K562 (cell line): Measurements from ENCODE around the gene DLGAP5. TPM values are rescaled to one million over a fixed set of nuclear protein-coding genes. Genes with fewer than 3 reads are reported as not detected.
A peak's percentile ranks its signal among the peaks of the same experiment; 100 is the strongest.

Experiments used
- ARNT ChIP-seq, 2 experiments: fragments of 450-650 bp; IDR thresholded peaks; 2 replicates each; pipeline ENCODE4 v1.6.1; 2016; ENCODE audit warnings: mild to moderate bottlenecking in 1 of 2
- BRD9 ChIP-seq: fragments of 450-650 bp; IDR thresholded peaks from 2 replicates; pipeline ENCODE4 v1.6.1; 2018; ENCODE audit warnings: low read depth; ENCODE audit not compliant: partially characterized antibody
- KLF1 ChIP-seq: fragments of 450-650 bp; IDR thresholded peaks from 2 replicates; pipeline ENCODE4 v1.6.1; 2016; ENCODE audit warnings: missing genetic modification characterization, missing compliant biosample characterization
- MAZ ChIP-seq, 2 experiments: fragments of 450-650 bp in 1 of 2; sonication (generic) in 1 of 2; formaldehyde crosslinking; IDR thresholded peaks in 1 of 2; conservative IDR thresholded peaks in 1 of 2; 2 replicates each; pipeline versions ENCODE4 v1.4.0 to v1.5.0; 2020; ENCODE audit warnings: mild to moderate bottlenecking in 1 of 2, missing genetic modification reagents in 1 of 2
- MYBL2 ChIP-seq, 2 experiments: fragments of 450-650 bp in 1 of 2; sonication (generic) in 1 of 2; formaldehyde crosslinking in 1 of 2; IDR thresholded peaks; 2 replicates each; pipeline versions ENCODE4 v1.6.1 to v1.8.1; 2017 to 2022; ENCODE audit warnings: borderline replicate concordance in 1 of 2, inconsistent platforms in 1 of 2, low read depth in 1 of 2, mild to moderate bottlenecking in 1 of 2, missing genetic modification reagents in 1 of 2, moderate library complexity in 1 of 2
- MYC ChIP-seq, 2 experiments: fragments of 250-450 bp in 1 of 2; sonication (Bioruptor Pico) in 1 of 2; IDR thresholded peaks; 2 replicates each; pipeline versions ENCODE4 v1.5.1 to v1.6.1; 2012 to 2021; ENCODE audit warnings: low read depth in 2 of 2, borderline replicate concordance in 1 of 2, improper control_type of control experiment in 1 of 2, low read length in 1 of 2, mild to moderate bottlenecking in 1 of 2, moderate library complexity in 1 of 2
- NFE2 ChIP-seq: IDR thresholded peaks from 2 replicates; pipeline ENCODE4 v1.6.1; 2014; ENCODE audit warnings: antibody characterized with exemption, low read depth
- RBBP5 ChIP-seq: fragments of 200-600 bp; sonication (generic); IDR thresholded peaks from 2 replicates; pipeline ENCODE4 v1.6.1; 2012; ENCODE audit warnings: borderline replicate concordance, mild to moderate bottlenecking, low read length, control low read depth, inconsistent platforms; ENCODE audit not compliant: insufficient read depth, poor library complexity, severe bottlenecking
- RCOR1 ChIP-seq, 2 experiments: IDR thresholded peaks; 2 replicates each; pipeline ENCODE4 v1.6.1; 2012; ENCODE audit warnings: low read depth in 2 of 2, low read length in 2 of 2, borderline replicate concordance in 1 of 2, improper control_type of control experiment in 1 of 2
- SOX6 ChIP-seq: fragments of 450-650 bp; IDR thresholded peaks from 2 replicates; pipeline ENCODE4 v1.6.1; 2014; ENCODE audit warnings: mild to moderate bottlenecking
- TBL1XR1 ChIP-seq, 2 experiments: IDR thresholded peaks; 2 replicates each; pipeline ENCODE4 v1.6.1; 2012; ENCODE audit warnings: improper control_type of control experiment in 2 of 2, low read length in 2 of 2, mild to moderate bottlenecking in 1 of 2
- TEAD2 ChIP-seq: fragments of 450-650 bp; IDR thresholded peaks from 2 replicates; pipeline ENCODE4 v1.6.1; 2016; ENCODE audit warnings: missing genetic modification characterization, control low read depth, missing compliant biosample characterization
- ZNF146 ChIP-seq: IDR thresholded peaks from one replicate; pipeline ENCODE4 v1.6.1; 2018; ENCODE audit warnings: missing compliant biosample characterization; ENCODE audit not compliant: unreplicated experiment
- ZNF589 ChIP-seq: fragments of 200-800 bp; sonication (Bioruptor generic); IDR thresholded peaks from 2 replicates; pipeline ENCODE4 v1.6.1; 2016; ENCODE audit warnings: low read depth, missing genetic modification characterization, missing compliant biosample characterization
- ZNF644 ChIP-seq: fragments of 200-800 bp; sonication (Bioruptor generic); IDR thresholded peaks from 2 replicates; pipeline ENCODE4 v1.6.1; 2016; ENCODE audit warnings: low read depth, missing genetic modification characterization, missing compliant biosample characterization
- ZNF766 ChIP-seq: fragments of 200-800 bp; sonication (Bioruptor generic); conservative IDR thresholded peaks from 2 replicates; pipeline ENCODE4 v1.6.1; 2016; ENCODE audit warnings: missing genetic modification characterization, missing compliant biosample characterization
- polyA plus RNA-seq, 8 experiments: library from polyadenylated mRNA; depleted of rRNA in 4 of 8; stranded (reverse) in 5 of 8; unstranded in 3 of 8; fragments of >200 nt; fragmentation: Nextera tagmentation in 2 of 8; fragmentation: Illumina TruSeq in 1 of 8; extraction: Ambion mirVana in 2 of 8; extraction: Trizol in 1 of 8; gene quantifications; 2 replicates each; pipeline versions ENCODE4 v1.2.1 to v1.2.3, GENCODE V29; 2011 to 2014; ENCODE audit warnings: inconsistent platforms in 1 of 8, missing spikeins in 1 of 8
- total RNA-seq, 7 experiments: library from RNA; depleted of rRNA in 6 of 7; stranded (reverse); fragments of >200 nt in 6 of 7; fragmentation: Illumina TruSeq in 2 of 7; extraction: Trizol in 2 of 7; gene quantifications; 2 replicates each; pipeline versions ENCODE4 v1.2.1 to v1.2.3, GENCODE V29; 2011 to 2021; ENCODE audit warnings: low replicate concordance in 1 of 7
- TF ChIP-seq, protein P1 (sequence below): sonication (generic); formaldehyde crosslinking; IDR thresholded peaks from 2 replicates; pipeline ENCODE4 v1.9.0; 2022; ENCODE audit warnings: mild to moderate bottlenecking, missing genetic modification reagents
- TF ChIP-seq, protein P2 (sequence below): fragments of 450-650 bp; IDR thresholded peaks from 2 replicates; pipeline ENCODE4 v1.6.1; 2016; ENCODE audit warnings: borderline replicate concordance
- TF ChIP-seq, protein P3 (sequence below): sonication (generic); formaldehyde crosslinking; IDR thresholded peaks from 2 replicates; pipeline ENCODE4 v1.8.1; 2023; ENCODE audit warnings: mild to moderate bottlenecking, missing genetic modification reagents
- TF ChIP-seq, protein P4 (sequence below): fragments of 450-650 bp; formaldehyde crosslinking; IDR thresholded peaks from 2 replicates; pipeline ENCODE4 v1.4.0; 2020; ENCODE audit warnings: mild to moderate bottlenecking, moderate library complexity

Gene DLGAP5
- total and polyA plus RNA-seq, 9 of the 15 experiments (the other 6 are each of a cell fraction or from before 2014, with no cell fraction given), result 39.1 to 80.0 (median 59.9) TPM

DNA sequence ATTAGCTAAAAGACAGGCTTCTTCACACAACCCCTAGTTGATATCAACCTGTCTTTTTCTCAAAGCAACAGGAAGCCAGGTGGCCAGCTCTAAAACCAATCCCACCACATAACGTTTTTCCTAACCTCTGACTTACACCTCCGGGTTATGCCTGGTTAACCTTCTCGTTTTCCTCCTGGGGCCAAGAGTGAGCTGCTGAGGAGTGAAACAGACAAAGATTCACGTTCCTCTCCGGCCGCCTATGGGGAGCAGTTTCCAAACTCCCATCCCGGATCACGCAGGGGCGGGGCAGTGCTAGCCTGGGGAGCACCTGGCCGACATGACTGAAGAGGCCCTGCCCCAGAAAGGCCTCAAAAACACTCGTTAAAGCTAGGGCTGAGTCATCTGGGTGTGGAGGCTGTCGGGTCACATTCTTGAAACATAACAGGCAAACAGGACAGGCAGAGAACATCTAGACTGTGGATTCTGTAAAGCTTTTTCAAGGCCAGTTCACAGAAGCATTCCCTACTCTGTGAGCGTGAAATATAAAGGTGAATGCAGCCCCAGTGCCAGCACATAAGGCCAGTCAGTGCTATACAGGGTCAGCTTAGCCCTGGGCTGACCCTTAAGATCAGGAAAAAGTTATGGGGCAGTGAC is 88.3 kb downstream of the DLGAP5 start (continued):
- 0 out of 4 replicates have a peak, but pooled peaks of 1 of the 2 experiments have one; percentile 46 for TF ChIP-seq TBL1XR1 (IDR thresholded peaks at IDR 0.05; ENCODE audit: low read length in 2 of 2)
- TF ChIP-seq ZNF589 (CRISPR knock-in tag), result peak; percentile 52; the same call in 1 of the 2 replicates
- TF ChIP-seq, protein P1, sequence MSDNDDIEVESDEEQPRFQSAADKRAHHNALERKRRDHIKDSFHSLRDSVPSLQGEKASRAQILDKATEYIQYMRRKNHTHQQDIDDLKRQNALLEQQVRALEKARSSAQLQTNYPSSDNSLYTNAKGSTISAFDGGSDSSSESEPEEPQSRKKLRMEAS (CRISPR knock-in tag), result peak; percentile 62; the same call in 1 of the 2 replicates
- 0 out of 2 replicates have a peak, but pooled peaks have one; percentile 5 for TF ChIP-seq TEAD2 (tag)
- peak; percentile 39; the same call in 1 of the 2 replicates for TF ChIP-seq SOX6
- TF ChIP-seq ZNF146 (CRISPR knock-in tag), result no peak
- TF ChIP-seq, protein P2, sequence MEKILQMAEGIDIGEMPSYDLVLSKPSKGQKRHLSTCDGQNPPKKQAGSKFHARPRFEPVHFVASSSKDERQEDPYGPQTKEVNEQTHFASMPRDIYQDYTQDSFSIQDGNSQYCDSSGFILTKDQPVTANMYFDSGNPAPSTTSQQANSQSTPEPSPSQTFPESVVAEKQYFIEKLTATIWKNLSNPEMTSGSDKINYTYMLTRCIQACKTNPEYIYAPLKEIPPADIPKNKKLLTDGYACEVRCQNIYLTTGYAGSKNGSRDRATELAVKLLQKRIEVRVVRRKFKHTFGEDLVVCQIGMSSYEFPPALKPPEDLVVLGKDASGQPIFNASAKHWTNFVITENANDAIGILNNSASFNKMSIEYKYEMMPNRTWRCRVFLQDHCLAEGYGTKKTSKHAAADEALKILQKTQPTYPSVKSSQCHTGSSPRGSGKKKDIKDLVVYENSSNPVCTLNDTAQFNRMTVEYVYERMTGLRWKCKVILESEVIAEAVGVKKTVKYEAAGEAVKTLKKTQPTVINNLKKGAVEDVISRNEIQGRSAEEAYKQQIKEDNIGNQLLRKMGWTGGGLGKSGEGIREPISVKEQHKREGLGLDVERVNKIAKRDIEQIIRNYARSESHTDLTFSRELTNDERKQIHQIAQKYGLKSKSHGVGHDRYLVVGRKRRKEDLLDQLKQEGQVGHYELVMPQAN, result no peak
- peak; percentile 90 for TF ChIP-seq NFE2
- TF ChIP-seq RBBP5, result peak; percentile 63
- TF ChIP-seq RCOR1 (IDR thresholded peaks at IDR 0.05; ENCODE audit: borderline replicate concordance in 1 of 2, low read depth in 2 of 2, low read length in 2 of 2), result peak in 1 of 2 experiments; percentile 25; a peak in 1 of 4 replicates
- TF ChIP-seq MYBL2 (IDR thresholded peaks at IDR 0.05; ENCODE audit: low read depth), result peak; percentile 31; the same call in 1 of the 2 replicates
- no peak for TF ChIP-seq MYBL2 (CRISPR knock-in tag; IDR thresholded peaks at IDR 0.05; ENCODE audit: borderline replicate concordance)
- TF ChIP-seq MYC (IDR thresholded peaks at IDR 0.05; ENCODE audit: low read depth, low read length), result 0 out of 2 replicates have a peak, but pooled peaks have one; percentile 50
- no peak for TF ChIP-seq MYC (CRISPR knock-in tag; IDR thresholded peaks at IDR 0.05; ENCODE audit: borderline replicate concordance, low read depth)
- TF ChIP-seq, protein P3, sequence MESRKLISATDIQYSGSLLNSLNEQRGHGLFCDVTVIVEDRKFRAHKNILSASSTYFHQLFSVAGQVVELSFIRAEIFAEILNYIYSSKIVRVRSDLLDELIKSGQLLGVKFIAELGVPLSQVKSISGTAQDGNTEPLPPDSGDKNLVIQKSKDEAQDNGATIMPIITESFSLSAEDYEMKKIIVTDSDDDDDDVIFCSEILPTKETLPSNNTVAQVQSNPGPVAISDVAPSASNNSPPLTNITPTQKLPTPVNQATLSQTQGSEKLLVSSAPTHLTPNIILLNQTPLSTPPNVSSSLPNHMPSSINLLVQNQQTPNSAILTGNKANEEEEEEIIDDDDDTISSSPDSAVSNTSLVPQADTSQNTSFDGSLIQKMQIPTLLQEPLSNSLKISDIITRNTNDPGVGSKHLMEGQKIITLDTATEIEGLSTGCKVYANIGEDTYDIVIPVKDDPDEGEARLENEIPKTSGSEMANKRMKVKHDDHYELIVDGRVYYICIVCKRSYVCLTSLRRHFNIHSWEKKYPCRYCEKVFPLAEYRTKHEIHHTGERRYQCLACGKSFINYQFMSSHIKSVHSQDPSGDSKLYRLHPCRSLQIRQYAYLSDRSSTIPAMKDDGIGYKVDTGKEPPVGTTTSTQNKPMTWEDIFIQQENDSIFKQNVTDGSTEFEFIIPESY (CRISPR knock-in tag), result no peak
- TF ChIP-seq ARNT (IDR thresholded peaks at IDR 0.05), result 0 out of 4 replicates have a peak, but pooled peaks of 1 of the 2 experiments have one; percentile 61
- peak; percentile 73 for TF ChIP-seq BRD9
- peak; percentile 75 for TF ChIP-seq KLF1 (tag)
- peak; percentile 74 for TF ChIP-seq ZNF766
- TF ChIP-seq ZNF644, result 0 out of 2 replicates have a peak, but pooled peaks have one; percentile 35
- TF ChIP-seq MAZ (CRISPR knock-in tag; conservative IDR thresholded peaks at IDR 0.05 in 1 of 2, IDR thresholded peaks at IDR 0.05 in 1 of 2), result peak; percentile 65; a peak in 3 of 4 replicates
- TF ChIP-seq, protein P4, sequence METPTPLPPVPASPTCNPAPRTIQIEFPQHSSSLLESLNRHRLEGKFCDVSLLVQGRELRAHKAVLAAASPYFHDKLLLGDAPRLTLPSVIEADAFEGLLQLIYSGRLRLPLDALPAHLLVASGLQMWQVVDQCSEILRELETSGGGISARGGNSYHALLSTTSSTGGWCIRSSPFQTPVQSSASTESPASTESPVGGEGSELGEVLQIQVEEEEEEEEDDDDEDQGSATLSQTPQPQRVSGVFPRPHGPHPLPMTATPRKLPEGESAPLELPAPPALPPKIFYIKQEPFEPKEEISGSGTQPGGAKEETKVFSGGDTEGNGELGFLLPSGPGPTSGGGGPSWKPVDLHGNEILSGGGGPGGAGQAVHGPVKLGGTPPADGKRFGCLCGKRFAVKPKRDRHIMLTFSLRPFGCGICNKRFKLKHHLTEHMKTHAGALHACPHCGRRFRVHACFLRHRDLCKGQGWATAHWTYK, result 0 out of 2 replicates have a peak, but pooled peaks have one; percentile 14
